HepG2 (cell line): ENCODE results near the gene NOL4L. TPM values are rescaled to one million over a fixed set of nuclear protein-coding genes. Genes with fewer than 3 reads are reported as not detected.

Source experiments
- ATAC-seq: fragments of 200-7000 bp; cut with Tn5 transposase; 3 replicates; pipeline ENCODE4 v1.9.1; 2020; ENCODE audit warnings: mild to moderate bottlenecking, moderate library complexity
- BruUV-seq: library from RNA; stranded (reverse); fragments of 400-500 nt; replicated peaks from 2 replicates; lab custom pipeline; 2021; lab: Mats Ljungman, UMichigan
- CTCF ChIA-PET: fragments of 300-600 bp; formaldehyde crosslinking; extraction: SDS; loops from one replicate; lab custom pipeline; 2021; ENCODE audit warnings: low total read pairs, inconsistent platforms, low intra/inter-chr PET ratio; lab: Yijun Ruan, JAX
- POLR2A ChIA-PET: fragments of 350-600 bp; sonication (Branson Sonifier 250); formaldehyde crosslinking; loops from one replicate; lab custom pipeline; 2020; ENCODE audit warnings: antibody characterized with exemption, inconsistent platforms; lab: Yijun Ruan, JAX
- DNase-seq: peaks from one replicate; pipeline ENCODE4 v3.0.0-alpha.2; 2015; ENCODE audit warnings: low spot score
- FAIRE-seq: peaks from 3 replicates; lab custom pipeline; 2011; peaks lifted over from hg19 to GRCh38; lab: Jason Lieb, UNC
- H2AFZ ChIP-seq: one replicate; pipeline ENCODE4 v1.6.1; 2011; ENCODE audit warnings: low read length, inconsistent platforms
- H3K27ac ChIP-seq: fragments of 300-600 bp; 3 replicates; pipeline ENCODE4 v1.8.0; 2011; ENCODE audit warnings: mixed run types, mild to moderate bottlenecking, mixed read lengths, low read length, inconsistent platforms; ENCODE audit not compliant: insufficient read depth; ENCODE audit errors: extremely low read length
- H3K27me3 ChIP-seq, 2 experiments: fragments of 200-600 bp in 1 of 2; 2 replicates in 1 of 2; 3 replicates in 1 of 2; pipeline versions ENCODE4 v1.6.0 to v1.8.0; 2011; ENCODE audit warnings: low read length in 2 of 2, mild to moderate bottlenecking in 2 of 2, moderate library complexity in 2 of 2, inconsistent platforms in 1 of 2; ENCODE audit not compliant: insufficient read depth in 2 of 2, control insufficient read depth in 1 of 2
- H3K36me3 ChIP-seq, 2 experiments: fragments of 200-600 bp in 1 of 2; replicated peaks in 1 of 2; 2 replicates in 1 of 2; 3 replicates in 1 of 2; pipeline versions ENCODE4 v1.5.1 to v1.8.0; 2011; ENCODE audit warnings: low read length in 2 of 2, inconsistent platforms in 1 of 2; ENCODE audit not compliant: insufficient read depth in 2 of 2, control insufficient read depth in 1 of 2
- H3K4me1 ChIP-seq: 2 replicates; pipeline ENCODE4 v1.5.1; 2012; ENCODE audit warnings: low read length, inconsistent platforms; ENCODE audit not compliant: insufficient read depth
- H3K4me2 ChIP-seq: 2 replicates; pipeline ENCODE4 v1.6.0; 2011; ENCODE audit warnings: low read depth, low read length, inconsistent platforms
- H3K4me3 ChIP-seq, 3 experiments: fragments of 200-600 bp in 1 of 3; sonication (generic), shearing (Covaris generic) in 1 of 3; replicated peaks in 1 of 3; 2 replicates each; pipeline ENCODE4 v1.5.1; 2011 to 2016; ENCODE audit warnings: low read length in 3 of 3, inconsistent platforms in 2 of 3, low read depth in 2 of 3, mild to moderate bottlenecking in 2 of 3, control low read depth in 1 of 3, mixed read lengths in 1 of 3; ENCODE audit not compliant: insufficient read depth in 1 of 3
- H3K79me2 ChIP-seq: one replicate; pipeline ENCODE4 v1.6.1; 2011; ENCODE audit warnings: low read length, inconsistent platforms; ENCODE audit not compliant: insufficient read depth
- H3K9ac ChIP-seq: 2 replicates; pipeline ENCODE4 v1.6.0; 2011; ENCODE audit warnings: mild to moderate bottlenecking, low read depth, low read length, inconsistent platforms; ENCODE audit not compliant: insufficient read depth
- H3K9me3 ChIP-seq: 2 replicates; pipeline ENCODE4 v1.5.1; 2012; ENCODE audit warnings: mild to moderate bottlenecking, low read length
- H4K20me1 ChIP-seq: 2 replicates; pipeline ENCODE4 v1.6.0; 2011; ENCODE audit warnings: inconsistent platforms, mild to moderate bottlenecking, low read length, moderate library complexity; ENCODE audit not compliant: insufficient read depth
- BRD4 ChIP-seq: sonication (generic); formaldehyde crosslinking; IDR thresholded peaks from 2 replicates; pipeline ENCODE4 v1.4.0; 2020; ENCODE audit warnings: missing genetic modification reagents
- EP300 ChIP-seq, 3 experiments: sonication (generic) in 1 of 3; formaldehyde crosslinking in 1 of 3; IDR thresholded peaks; 2 replicates each; pipeline versions ENCODE4 v1.5.1 to v1.6.1; 2011 to 2020; ENCODE audit warnings: low read depth in 2 of 3, low read length in 2 of 3, borderline replicate concordance in 1 of 3, improper control_type of control experiment in 1 of 3, mild to moderate bottlenecking in 1 of 3, missing genetic modification reagents in 1 of 3, moderate library complexity in 1 of 3
- GMEB2 ChIP-seq: IDR thresholded peaks from 2 replicates; pipeline ENCODE4 v1.6.1; 2016; ENCODE audit warnings: missing biosample characterization, missing genetic modification reagents, low read depth
- HNRNPUL1 ChIP-seq: fragments of 200-400 bp; formaldehyde crosslinking; IDR thresholded peaks from 2 replicates; pipeline ENCODE4 v1.6.1; 2017; ENCODE audit warnings: low read depth, mild to moderate bottlenecking, low read length, moderate library complexity
- MLXIP ChIP-seq: sonication (generic); formaldehyde crosslinking; IDR thresholded peaks from 2 replicates; pipeline ENCODE4 v1.9.0; 2021; ENCODE audit warnings: missing genetic modification reagents, borderline replicate concordance
- RBM22 ChIP-seq: fragments of 200-400 bp; formaldehyde crosslinking; optimal IDR thresholded peaks from 2 replicates; pipeline ENCODE3; 2017; ENCODE audit warnings: mild to moderate bottlenecking, low read length, moderate library complexity
- ZNF143 ChIP-seq: sonication (generic); formaldehyde crosslinking; IDR thresholded peaks from 2 replicates; pipeline ENCODE4 v1.4.0; 2020; ENCODE audit warnings: missing genetic modification reagents
- ZNF430 ChIP-seq: sonication (generic); formaldehyde crosslinking; IDR thresholded peaks from 2 replicates; pipeline ENCODE4 v1.9.0; 2021; ENCODE audit warnings: mild to moderate bottlenecking, missing genetic modification reagents
- ZNF629 ChIP-seq: sonication (generic); formaldehyde crosslinking; conservative IDR thresholded peaks from 2 replicates; pipeline ENCODE4 v1.5.0; 2020; ENCODE audit warnings: missing genetic modification reagents
- WGBS: methylation state at CpG from one replicate; pipeline ENCODE4 v1.1.6; 2017; ENCODE audit warnings: low lambda C conversion rate; 5-methylcytosine and 5-hydroxymethylcytosine counted together
- in situ Hi-C: cut with HindIII; loops from 2 replicates; pipeline ENCODE4 v1.10.0; 2017; ENCODE audit warnings: low pct_unique_long_range_greater_than_20kb; ENCODE audit not compliant: extremely low pct_ligation_motif_present
- intact Hi-C: fragments of 100-400 bp; cut with micrococcal nuclease; formaldehyde crosslinking; loops from one replicate; pipeline ENCODE4 v1.10.0; 2022; ENCODE audit not compliant: unreplicated experiment
- polyA plus RNA-seq, 8 experiments: library from polyadenylated mRNA; depleted of rRNA in 3 of 8; stranded (reverse) in 7 of 8; unstranded in 1 of 8; fragments of >200 nt; fragmentation: Illumina TruSeq in 4 of 8; extraction: Trizol in 4 of 8; gene quantifications; 2 replicates each; pipeline versions ENCODE4 v1.2.1 to v1.2.3, GENCODE V29; 2011 to 2016; ENCODE audit warnings: low read depth in 4 of 8, missing spikeins in 1 of 8, mixed read lengths in 1 of 8; ENCODE audit not compliant: insufficient read depth in 1 of 8
- total RNA-seq, 5 experiments: library from RNA; depleted of rRNA; stranded (reverse); fragments of >200 nt; fragmentation: Illumina TruSeq; extraction: Trizol; gene quantifications; 2 replicates each; pipeline ENCODE4 v1.2.3, GENCODE V29; 2016; ENCODE audit warnings: low read depth in 1 of 5
- TF ChIP-seq, protein P1 (sequence below): sonication (generic); formaldehyde crosslinking; IDR thresholded peaks from 2 replicates; pipeline ENCODE4 v1.4.0; 2020; ENCODE audit warnings: missing genetic modification reagents
- TF ChIP-seq, protein P2 (sequence below): sonication (generic); formaldehyde crosslinking; IDR thresholded peaks from 2 replicates; pipeline ENCODE4 v1.5.0; 2020; ENCODE audit warnings: mild to moderate bottlenecking, missing genetic modification reagents
- TF ChIP-seq, protein P3 (sequence below): sonication (generic); formaldehyde crosslinking; IDR thresholded peaks from 2 replicates; pipeline ENCODE4 v1.5.0; 2020; ENCODE audit warnings: missing genetic modification reagents, mild to moderate bottlenecking, borderline replicate concordance
- TF ChIP-seq, protein P4 (sequence below): sonication (generic); formaldehyde crosslinking; IDR thresholded peaks from 2 replicates; pipeline ENCODE4 v1.8.0; 2022; ENCODE audit warnings: mild to moderate bottlenecking, missing genetic modification reagents

NOL4L gene
- total and polyA plus RNA-seq, 2 of the 13 experiments (the other 11 are each of a cell fraction or from before 2014, with no cell fraction given) = 16.6 to 35.4 TPM

DNA sequence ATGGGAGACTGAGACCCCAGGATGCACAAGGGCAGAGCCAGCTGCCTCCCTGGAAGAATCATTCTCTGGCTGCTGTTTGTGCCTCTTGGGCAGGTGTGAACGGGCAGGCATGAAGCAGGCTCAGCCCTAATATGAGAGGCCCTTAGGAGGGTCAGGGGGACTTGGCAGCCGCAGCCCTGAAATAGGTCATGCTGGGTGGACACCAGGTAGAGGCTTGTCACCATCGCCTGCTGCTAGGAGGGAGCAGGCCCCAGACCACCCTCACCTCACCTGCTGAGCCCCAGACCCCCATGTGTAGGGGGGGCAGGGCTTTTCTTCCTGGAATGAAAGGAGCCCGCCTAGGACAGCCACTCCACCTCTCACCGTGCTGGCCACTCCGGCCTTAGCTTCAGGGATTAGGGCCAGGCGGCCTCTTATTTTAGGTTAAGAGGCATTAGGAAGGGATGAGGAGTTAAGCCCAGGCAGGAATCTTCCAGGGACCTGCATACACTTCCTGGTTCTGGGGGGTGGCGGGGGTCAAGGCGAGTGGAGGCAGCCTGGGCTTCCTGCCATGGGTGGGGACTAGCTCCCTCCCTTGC, 134.6 kb downstream of the NOL4L start (continued):
- no peak for TF ChIP-seq ZNF629 (CRISPR knock-in tag)
- TF ChIP-seq RBM22 = peak; percentile 66
- TF ChIP-seq ZNF143 = no peak
- no peak for TF ChIP-seq GMEB2 (CRISPR knock-in tag)

DNA sequence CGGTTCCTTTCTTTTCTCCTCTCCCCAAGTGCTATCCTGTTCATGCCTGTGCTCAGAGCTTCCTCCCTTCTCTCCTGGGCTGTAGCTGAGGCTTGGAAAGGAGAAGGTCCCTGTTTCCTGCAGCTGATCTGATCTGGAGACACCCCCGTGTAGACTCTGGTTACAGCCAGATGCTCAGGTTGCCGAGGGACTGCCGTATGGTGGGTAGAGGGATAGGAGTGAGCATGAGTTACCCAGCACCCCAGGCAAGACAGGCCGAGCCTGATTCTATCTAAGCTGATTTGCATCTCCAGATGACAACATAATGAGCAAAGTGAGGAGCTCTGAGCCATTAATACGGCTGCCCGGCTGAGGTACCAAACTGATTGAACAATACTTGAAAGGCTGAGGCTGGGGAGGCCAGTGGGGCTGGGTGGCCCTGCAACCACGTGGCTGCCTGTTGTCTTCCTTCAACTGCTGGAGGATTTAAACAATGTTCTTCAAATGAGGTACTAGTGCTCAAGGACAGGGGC, 135.2 kb downstream of the NOL4L start:
- POLR2A ChIA-PET = no interaction called here
- no peak for ATAC-seq
- intact Hi-C loops = no loop called here
- TF ChIP-seq, protein P1, sequence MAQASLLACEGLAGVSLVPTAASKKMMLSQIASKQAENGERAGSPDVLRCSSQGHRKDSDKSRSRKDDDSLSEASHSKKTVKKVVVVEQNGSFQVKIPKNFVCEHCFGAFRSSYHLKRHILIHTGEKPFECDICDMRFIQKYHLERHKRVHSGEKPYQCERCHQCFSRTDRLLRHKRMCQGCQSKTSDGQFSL (CRISPR knock-in tag) = no peak
- TF ChIP-seq, protein P2, sequence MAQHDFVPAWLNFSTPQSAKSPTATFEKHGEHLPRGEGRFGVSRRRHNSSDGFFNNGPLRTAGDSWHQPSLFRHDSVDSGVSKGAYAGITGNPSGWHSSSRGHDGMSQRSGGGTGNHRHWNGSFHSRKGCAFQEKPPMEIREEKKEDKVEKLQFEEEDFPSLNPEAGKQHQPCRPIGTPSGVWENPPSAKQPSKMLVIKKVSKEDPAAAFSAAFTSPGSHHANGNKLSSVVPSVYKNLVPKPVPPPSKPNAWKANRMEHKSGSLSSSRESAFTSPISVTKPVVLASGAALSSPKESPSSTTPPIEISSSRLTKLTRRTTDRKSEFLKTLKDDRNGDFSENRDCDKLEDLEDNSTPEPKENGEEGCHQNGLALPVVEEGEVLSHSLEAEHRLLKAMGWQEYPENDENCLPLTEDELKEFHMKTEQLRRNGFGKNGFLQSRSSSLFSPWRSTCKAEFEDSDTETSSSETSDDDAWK (CRISPR knock-in tag) = no peak
- TF ChIP-seq, protein P3, sequence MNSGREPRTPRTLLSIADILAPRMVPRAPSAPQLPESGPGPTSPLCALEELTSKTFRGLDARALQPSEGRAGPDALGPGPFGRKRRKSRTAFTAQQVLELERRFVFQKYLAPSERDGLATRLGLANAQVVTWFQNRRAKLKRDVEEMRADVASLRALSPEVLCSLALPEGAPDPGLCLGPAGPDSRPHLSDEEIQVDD (CRISPR knock-in tag) = no peak
- no peak for TF ChIP-seq MLXIP (CRISPR knock-in tag)
- no peak for TF ChIP-seq EP300 (IDR thresholded peaks at IDR 0.05; ENCODE audit: low read depth in 2 of 2, low read length in 2 of 2)
- 0 out of 2 replicates have a peak, but pooled peaks have one; percentile 31 for TF ChIP-seq EP300 (CRISPR knock-in tag; IDR thresholded peaks at IDR 0.05; ENCODE audit: borderline replicate concordance)
- TF ChIP-seq ZNF430 = no peak
- TF ChIP-seq, protein P4, sequence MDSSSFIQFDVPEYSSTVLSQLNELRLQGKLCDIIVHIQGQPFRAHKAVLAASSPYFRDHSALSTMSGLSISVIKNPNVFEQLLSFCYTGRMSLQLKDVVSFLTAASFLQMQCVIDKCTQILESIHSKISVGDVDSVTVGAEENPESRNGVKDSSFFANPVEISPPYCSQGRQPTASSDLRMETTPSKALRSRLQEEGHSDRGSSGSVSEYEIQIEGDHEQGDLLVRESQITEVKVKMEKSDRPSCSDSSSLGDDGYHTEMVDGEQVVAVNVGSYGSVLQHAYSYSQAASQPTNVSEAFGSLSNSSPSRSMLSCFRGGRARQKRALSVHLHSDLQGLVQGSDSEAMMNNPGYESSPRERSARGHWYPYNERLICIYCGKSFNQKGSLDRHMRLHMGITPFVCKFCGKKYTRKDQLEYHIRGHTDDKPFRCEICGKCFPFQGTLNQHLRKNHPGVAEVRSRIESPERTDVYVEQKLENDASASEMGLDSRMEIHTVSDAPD (CRISPR knock-in tag) = no peak
- no peak for TF ChIP-seq BRD4 (CRISPR knock-in tag)
- TF ChIP-seq HNRNPUL1 = no peak
- TF ChIP-seq RBM22 = peak; percentile 89

More for the DNA sequence above, 135.2 kb downstream of the NOL4L start:
- no peak overlapping the region for H2AFZ ChIP-seq
- WGBS = 90% methylated on average over 8 of the region's 8 CpGs
- CTCF ChIA-PET = no interaction called here
- H3K27ac ChIP-seq = no peak overlapping the region
- in situ Hi-C loops = no loop called here
- H3K4me2 ChIP-seq = no peak overlapping the region
- no TSS peak for BruUV-seq
- DNase-seq (no peak), FAIRE-seq (no peak)
- peaks cover 11% of the 10 kb centered on the region; the same call in 1 of the 2 replicates for H4K20me1 ChIP-seq
- H3K4me3 ChIP-seq = no peak overlapping the region
- H3K36me3 ChIP-seq = peaks cover 66 to 98% of the 10 kb centered on the region in 2 experiments
- no peaks in the 10 kb centered on the region for H3K27me3 ChIP-seq
- H3K9me3 ChIP-seq = no peaks in the 10 kb centered on the region
- no peaks in the 10 kb centered on the region for H3K79me2 ChIP-seq
- H3K9ac ChIP-seq = no peak overlapping the region
- H3K4me1 ChIP-seq = peaks cover 8% of the 10 kb centered on the region
